SIG-M5 (cell line): Measurements from ENCODE around the gene PMPCA.

Experiments used
- DNase-seq: peaks from one replicate; lab custom pipeline; 2025; lab: John Stamatoyannopoulos, UW

Gene PMPCA

GRCh38 chr9:136436055-136436634 lies 25.7 kb downstream of the PMPCA start:
- DNase-seq, result no peak

- DNase-seq, result no peak
These were observed 27.0 kb downstream of the PMPCA start for GRCh38 chr9:136437430-136437829.

- no peak for DNase-seq
These were observed 27.5 kb downstream of the PMPCA start for GRCh38 chr9:136437839-136438547.

- no peak for DNase-seq
These were observed 28.4 kb downstream of the PMPCA start for GRCh38 chr9:136438548-136439480.

GRCh38 chr9:136439481-136440408 lies 29.3 kb downstream of the PMPCA start, which contains the start of gene INPP5E:
INPP5E (minus strand) TSS chr9:136439845; CDS start chr9:136439419, 426 bp downstream.
- no peak for DNase-seq

GRCh38 chr9:136441191-136441680 lies 30.8 kb downstream of the PMPCA start:
- DNase-seq, result no peak

GRCh38 chr9:136441681-136442245 lies 31.3 kb downstream of the PMPCA start:
- no peak for DNase-seq

GRCh38 chr9:136442265-136442664 lies 31.8 kb downstream of the PMPCA start:
- DNase-seq, result no peak

GRCh38 chr9:136443087-136443486 lies 32.6 kb downstream of the PMPCA start:
- no peak for DNase-seq

GRCh38 chr9:136443687-136444086 lies 33.2 kb downstream of the PMPCA start:
- no peak for DNase-seq

- no peak for DNase-seq
These were observed 33.6 kb downstream of the PMPCA start for GRCh38 chr9:136444102-136444501.

GRCh38 chr9:136445799-136446198 lies 35.3 kb downstream of the PMPCA start:
- no peak for DNase-seq

- no peak for DNase-seq
These were observed 36.8 kb downstream of the PMPCA start for GRCh38 chr9:136447173-136447778.

- no peak for DNase-seq
These were observed 38.2 kb downstream of the PMPCA start for GRCh38 chr9:136448655-136449054.

- no peak for DNase-seq
These were observed 40.9 kb downstream of the PMPCA start for GRCh38 chr9:136451221-136451877.

GRCh38 chr9:136453326-136453725 lies 42.9 kb downstream of the PMPCA start:
- no peak for DNase-seq

GRCh38 chr9:136454026-136454796 lies 43.8 kb downstream of the PMPCA start:
- DNase-seq, result no peak

GRCh38 chr9:136455043-136456002 lies 44.9 kb downstream of the PMPCA start:
- DNase-seq, result no peak
